Fibroblast of lung (primary cell): ENCODE measurements around the gene CCL26.

Experiments used
- CTCF ChIP-seq, 2 donors: IDR thresholded peaks in 1 of 2; conservative IDR thresholded peaks in 1 of 2; 1 replicate in 1 of 2; 2 replicates in 1 of 2; pipeline ENCODE4 v1.5.1; 2011 to 2012; ENCODE audit warnings: low read length in 2 of 2, control low read depth in 1 of 2, inconsistent platforms in 1 of 2, low read depth in 1 of 2, mild to moderate bottlenecking in 1 of 2
- EZH2 ChIP-seq: IDR thresholded peaks from 2 replicates; pipeline ENCODE4 v1.5.1; 2012; ENCODE audit warnings: low read length, control low read depth, mild to moderate bottlenecking; ENCODE audit errors: missing control alignments

DNA sequence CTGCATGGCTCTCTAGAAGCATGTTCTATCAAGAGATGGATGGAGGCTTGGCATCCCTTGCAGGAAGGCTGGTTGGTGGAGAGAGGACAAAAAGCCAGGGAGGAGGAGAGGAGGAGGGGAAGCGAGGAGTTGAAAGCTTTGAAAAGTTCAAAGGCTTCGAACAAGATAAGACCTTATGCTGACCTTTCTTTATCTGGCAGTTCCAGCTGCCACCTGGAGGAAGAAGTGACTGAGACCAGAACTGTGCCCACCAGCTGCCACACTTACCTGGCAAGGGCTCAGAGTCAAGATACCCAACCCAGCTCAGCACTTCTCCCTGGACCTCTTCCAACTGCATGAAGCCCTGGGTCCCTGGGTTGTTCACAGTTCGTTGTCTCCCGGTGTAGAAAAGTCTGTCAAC lies 26.8 kb upstream of the CCL26 start:
- TF ChIP-seq CTCF (conservative IDR thresholded peaks at IDR 0.05 in 1 of 2, IDR thresholded peaks at IDR 0.05 in 1 of 2; ENCODE audit: low read depth in 1 of 2, low read length in 2 of 2) (no peak), EZH2 (no peak)
